Breast epithelium (tissue), 3 donors: ENCODE data around the gene GANC.

Source experiments
- POLR2A ChIP-seq: fragments of 450-650 bp; IDR thresholded peaks from one replicate; pipeline ENCODE4 v1.6.1; 2016; ENCODE audit warnings: antibody characterized with exemption, mild to moderate bottlenecking, moderate library complexity
- POLR2AphosphoS5 ChIP-seq, 3 donors: sonication (generic); formaldehyde crosslinking; IDR thresholded peaks; one replicate each; pipeline ENCODE4 v1.6.1; 2017; ENCODE audit warnings: antibody characterized with exemption in 3 of 3
- TF ChIP-seq, protein P1 (sequence below), 3 donors: fragments of 450-650 bp; IDR thresholded peaks; one replicate each; pipeline ENCODE4 v1.5.1; 2016 to 2017; ENCODE audit warnings: antibody characterized with exemption in 3 of 3, mild to moderate bottlenecking in 3 of 3, moderate library complexity in 3 of 3

DNA sequence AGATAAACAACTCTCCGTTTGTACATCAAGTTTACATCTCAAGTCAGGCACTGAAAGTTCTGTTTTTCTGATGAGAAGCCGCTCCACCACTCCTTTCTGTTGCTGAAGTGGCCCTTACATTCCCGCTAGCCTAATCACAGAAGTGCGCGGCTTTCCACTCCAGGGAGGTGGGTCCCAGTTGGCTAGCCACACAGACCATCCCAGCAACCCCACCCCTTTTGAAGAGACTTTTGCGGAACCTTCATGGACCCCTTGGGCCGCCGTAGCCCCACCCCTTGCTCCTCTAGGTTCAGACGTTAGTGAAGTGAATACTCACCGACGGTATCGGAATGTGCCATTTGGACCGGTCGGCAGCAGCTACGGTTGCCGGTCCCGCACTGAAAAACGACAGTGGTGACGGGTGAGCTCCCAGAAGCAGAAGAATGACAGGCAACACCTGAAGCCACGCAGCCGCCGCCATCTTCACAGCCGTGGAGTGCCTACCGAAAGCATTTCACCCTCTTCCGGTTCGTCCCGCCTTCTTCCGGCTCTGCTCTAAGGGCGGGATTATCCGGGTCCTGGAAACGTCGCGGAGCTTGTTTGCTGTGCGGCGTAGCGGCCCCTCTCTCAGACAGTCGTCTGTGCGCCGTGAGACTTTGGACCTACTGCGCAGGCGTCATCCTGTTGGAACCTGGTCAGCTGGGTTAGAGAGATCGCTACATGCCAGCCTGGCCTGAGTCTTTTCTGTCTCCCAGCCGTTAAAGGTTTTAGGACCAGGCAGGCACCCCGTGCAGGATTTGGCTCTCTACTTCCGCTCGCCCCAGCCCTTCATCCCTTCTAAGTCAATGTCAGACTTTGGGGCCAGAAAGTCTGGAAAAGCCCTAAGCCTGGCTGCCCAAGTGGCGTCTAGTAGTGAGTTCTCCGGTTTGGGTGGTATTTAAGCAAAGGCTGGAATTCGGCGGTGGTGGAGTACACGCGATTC is at the start of gene GANC, which contains the start of gene TMEM87A:
- TF ChIP-seq, protein P1, sequence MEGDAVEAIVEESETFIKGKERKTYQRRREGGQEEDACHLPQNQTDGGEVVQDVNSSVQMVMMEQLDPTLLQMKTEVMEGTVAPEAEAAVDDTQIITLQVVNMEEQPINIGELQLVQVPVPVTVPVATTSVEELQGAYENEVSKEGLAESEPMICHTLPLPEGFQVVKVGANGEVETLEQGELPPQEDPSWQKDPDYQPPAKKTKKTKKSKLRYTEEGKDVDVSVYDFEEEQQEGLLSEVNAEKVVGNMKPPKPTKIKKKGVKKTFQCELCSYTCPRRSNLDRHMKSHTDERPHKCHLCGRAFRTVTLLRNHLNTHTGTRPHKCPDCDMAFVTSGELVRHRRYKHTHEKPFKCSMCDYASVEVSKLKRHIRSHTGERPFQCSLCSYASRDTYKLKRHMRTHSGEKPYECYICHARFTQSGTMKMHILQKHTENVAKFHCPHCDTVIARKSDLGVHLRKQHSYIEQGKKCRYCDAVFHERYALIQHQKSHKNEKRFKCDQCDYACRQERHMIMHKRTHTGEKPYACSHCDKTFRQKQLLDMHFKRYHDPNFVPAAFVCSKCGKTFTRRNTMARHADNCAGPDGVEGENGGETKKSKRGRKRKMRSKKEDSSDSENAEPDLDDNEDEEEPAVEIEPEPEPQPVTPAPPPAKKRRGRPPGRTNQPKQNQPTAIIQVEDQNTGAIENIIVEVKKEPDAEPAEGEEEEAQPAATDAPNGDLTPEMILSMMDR (IDR thresholded peaks at IDR 0.05): peak in 1 of 3 donors; percentile 8
- peak; percentile 94 for TF ChIP-seq POLR2A
- TF ChIP-seq POLR2AphosphoS5 (IDR thresholded peaks at IDR 0.05): peak; percentile 93 to 97 (median 94)
